Measurements from ENCODE around the gene UST.

DNA sequence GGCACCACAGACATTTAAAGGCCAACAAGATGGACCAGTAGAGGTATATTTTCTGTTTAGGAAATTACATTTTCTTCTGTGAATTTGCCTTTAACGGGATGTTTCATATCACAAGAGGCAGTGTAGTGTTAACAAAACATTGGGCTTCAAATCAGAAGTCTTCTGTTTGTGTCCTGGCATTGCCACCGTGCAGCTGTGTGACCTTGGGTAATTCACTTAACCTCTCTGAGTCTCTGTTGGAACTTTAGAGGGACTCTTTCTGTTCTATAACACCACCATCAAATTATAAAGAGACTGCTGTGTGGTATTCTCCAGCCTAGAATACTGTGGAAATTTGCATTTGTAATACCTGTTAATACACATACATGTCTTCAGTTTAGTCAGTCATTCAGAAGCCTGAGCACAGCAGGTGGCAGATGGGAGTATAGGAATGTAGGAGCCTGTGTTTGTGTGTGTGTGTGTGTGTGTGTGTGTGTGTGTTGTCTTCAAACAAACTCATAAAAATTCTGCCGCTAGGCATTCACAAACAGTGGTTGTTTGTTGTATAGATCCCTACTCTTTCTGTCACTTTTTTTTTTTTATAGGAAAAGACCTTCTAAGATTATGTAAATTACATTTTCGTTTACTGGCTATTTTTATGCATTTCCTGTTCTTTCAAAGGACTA, 22.6 kb downstream of the UST start:
- TF ChIP-seq, protein P1, sequence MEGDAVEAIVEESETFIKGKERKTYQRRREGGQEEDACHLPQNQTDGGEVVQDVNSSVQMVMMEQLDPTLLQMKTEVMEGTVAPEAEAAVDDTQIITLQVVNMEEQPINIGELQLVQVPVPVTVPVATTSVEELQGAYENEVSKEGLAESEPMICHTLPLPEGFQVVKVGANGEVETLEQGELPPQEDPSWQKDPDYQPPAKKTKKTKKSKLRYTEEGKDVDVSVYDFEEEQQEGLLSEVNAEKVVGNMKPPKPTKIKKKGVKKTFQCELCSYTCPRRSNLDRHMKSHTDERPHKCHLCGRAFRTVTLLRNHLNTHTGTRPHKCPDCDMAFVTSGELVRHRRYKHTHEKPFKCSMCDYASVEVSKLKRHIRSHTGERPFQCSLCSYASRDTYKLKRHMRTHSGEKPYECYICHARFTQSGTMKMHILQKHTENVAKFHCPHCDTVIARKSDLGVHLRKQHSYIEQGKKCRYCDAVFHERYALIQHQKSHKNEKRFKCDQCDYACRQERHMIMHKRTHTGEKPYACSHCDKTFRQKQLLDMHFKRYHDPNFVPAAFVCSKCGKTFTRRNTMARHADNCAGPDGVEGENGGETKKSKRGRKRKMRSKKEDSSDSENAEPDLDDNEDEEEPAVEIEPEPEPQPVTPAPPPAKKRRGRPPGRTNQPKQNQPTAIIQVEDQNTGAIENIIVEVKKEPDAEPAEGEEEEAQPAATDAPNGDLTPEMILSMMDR (IDR thresholded peaks at IDR 0.05; ENCODE audit: low read depth, low read length, missing input control): no peak
- no peak for TF ChIP-seq FOXA1 (IDR thresholded peaks at IDR 0.05)
- no peak for TF ChIP-seq RXRA (IDR thresholded peaks at IDR 0.05)
- TF ChIP-seq TAF1 (conservative IDR thresholded peaks at IDR 0.05): no peak
- TF ChIP-seq, protein P2, sequence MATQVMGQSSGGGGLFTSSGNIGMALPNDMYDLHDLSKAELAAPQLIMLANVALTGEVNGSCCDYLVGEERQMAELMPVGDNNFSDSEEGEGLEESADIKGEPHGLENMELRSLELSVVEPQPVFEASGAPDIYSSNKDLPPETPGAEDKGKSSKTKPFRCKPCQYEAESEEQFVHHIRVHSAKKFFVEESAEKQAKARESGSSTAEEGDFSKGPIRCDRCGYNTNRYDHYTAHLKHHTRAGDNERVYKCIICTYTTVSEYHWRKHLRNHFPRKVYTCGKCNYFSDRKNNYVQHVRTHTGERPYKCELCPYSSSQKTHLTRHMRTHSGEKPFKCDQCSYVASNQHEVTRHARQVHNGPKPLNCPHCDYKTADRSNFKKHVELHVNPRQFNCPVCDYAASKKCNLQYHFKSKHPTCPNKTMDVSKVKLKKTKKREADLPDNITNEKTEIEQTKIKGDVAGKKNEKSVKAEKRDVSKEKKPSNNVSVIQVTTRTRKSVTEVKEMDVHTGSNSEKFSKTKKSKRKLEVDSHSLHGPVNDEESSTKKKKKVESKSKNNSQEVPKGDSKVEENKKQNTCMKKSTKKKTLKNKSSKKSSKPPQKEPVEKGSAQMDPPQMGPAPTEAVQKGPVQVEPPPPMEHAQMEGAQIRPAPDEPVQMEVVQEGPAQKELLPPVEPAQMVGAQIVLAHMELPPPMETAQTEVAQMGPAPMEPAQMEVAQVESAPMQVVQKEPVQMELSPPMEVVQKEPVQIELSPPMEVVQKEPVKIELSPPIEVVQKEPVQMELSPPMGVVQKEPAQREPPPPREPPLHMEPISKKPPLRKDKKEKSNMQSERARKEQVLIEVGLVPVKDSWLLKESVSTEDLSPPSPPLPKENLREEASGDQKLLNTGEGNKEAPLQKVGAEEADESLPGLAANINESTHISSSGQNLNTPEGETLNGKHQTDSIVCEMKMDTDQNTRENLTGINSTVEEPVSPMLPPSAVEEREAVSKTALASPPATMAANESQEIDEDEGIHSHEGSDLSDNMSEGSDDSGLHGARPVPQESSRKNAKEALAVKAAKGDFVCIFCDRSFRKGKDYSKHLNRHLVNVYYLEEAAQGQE (IDR thresholded peaks at IDR 0.05): no peak
- TF ChIP-seq, protein P3, sequence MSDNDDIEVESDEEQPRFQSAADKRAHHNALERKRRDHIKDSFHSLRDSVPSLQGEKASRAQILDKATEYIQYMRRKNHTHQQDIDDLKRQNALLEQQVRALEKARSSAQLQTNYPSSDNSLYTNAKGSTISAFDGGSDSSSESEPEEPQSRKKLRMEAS (IDR thresholded peaks at IDR 0.05): no peak
- TF ChIP-seq NR2F2 (IDR thresholded peaks at IDR 0.05): no peak
- TF ChIP-seq, protein P4, sequence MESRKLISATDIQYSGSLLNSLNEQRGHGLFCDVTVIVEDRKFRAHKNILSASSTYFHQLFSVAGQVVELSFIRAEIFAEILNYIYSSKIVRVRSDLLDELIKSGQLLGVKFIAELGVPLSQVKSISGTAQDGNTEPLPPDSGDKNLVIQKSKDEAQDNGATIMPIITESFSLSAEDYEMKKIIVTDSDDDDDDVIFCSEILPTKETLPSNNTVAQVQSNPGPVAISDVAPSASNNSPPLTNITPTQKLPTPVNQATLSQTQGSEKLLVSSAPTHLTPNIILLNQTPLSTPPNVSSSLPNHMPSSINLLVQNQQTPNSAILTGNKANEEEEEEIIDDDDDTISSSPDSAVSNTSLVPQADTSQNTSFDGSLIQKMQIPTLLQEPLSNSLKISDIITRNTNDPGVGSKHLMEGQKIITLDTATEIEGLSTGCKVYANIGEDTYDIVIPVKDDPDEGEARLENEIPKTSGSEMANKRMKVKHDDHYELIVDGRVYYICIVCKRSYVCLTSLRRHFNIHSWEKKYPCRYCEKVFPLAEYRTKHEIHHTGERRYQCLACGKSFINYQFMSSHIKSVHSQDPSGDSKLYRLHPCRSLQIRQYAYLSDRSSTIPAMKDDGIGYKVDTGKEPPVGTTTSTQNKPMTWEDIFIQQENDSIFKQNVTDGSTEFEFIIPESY (IDR thresholded peaks at IDR 0.05): no peak
- no peak for TF ChIP-seq JUND (IDR thresholded peaks at IDR 0.05)
- no peak for TF ChIP-seq EGR1 (IDR thresholded peaks at IDR 0.05; ENCODE audit: low read depth in 2 of 2)
- no peak for TF ChIP-seq GABPA (IDR thresholded peaks at IDR 0.05 in 1 of 2, conservative IDR thresholded peaks at IDR 0.05 in 1 of 2)
- TF ChIP-seq FOXA2 (IDR thresholded peaks at IDR 0.05): no peak
- no peak for TF ChIP-seq SP1 (IDR thresholded peaks at IDR 0.05)
